GM12878 (cell line): Measurements from ENCODE around the gene GSC2. TPM values are rescaled to one million over a fixed set of nuclear protein-coding genes. Genes with fewer than 3 reads are reported as not detected.
A peak's percentile ranks its signal among the peaks of the same experiment; 100 is the strongest.

Experiments used
- BHLHE40 ChIP-seq, 2 experiments: fragments of 450-650 bp in 1 of 2; IDR thresholded peaks; 2 replicates each; pipeline ENCODE4 v1.6.1; 2011 to 2017; ENCODE audit warnings: low read depth in 2 of 2, borderline replicate concordance in 1 of 2, improper control_type of control experiment in 1 of 2, low read length in 1 of 2, mild to moderate bottlenecking in 1 of 2
- EP300 ChIP-seq, 2 experiments: fragments of 150-350 bp in 1 of 2; IDR thresholded peaks; 2 replicates each; pipeline ENCODE4 v1.6.1; 2011 to 2012; ENCODE audit warnings: low read depth in 2 of 2, low read length in 2 of 2, borderline replicate concordance in 1 of 2, improper control_type of control experiment in 1 of 2, inconsistent platforms in 1 of 2; ENCODE audit not compliant: control insufficient read depth in 1 of 2
- EZH2 ChIP-seq: IDR thresholded peaks from 2 replicates; pipeline ENCODE4 v1.6.1; 2012; ENCODE audit warnings: low read depth, mild to moderate bottlenecking, control low read depth, inconsistent platforms, low read length, borderline replicate concordance; ENCODE audit not compliant: control insufficient read depth
- GABPA ChIP-seq: IDR thresholded peaks from 2 replicates; pipeline ENCODE4 v1.6.1; 2014; ENCODE audit warnings: antibody characterized with exemption, low read depth, mild to moderate bottlenecking, inconsistent platforms
- MXI1 ChIP-seq: fragments of 150-350 bp; IDR thresholded peaks from 2 replicates; pipeline ENCODE4 v1.6.1; 2011; ENCODE audit warnings: low read depth, mild to moderate bottlenecking, inconsistent platforms, low read length, improper control_type of control experiment
- PAX5 ChIP-seq: IDR thresholded peaks from 2 replicates; pipeline ENCODE4 v1.6.1; 2011; ENCODE audit warnings: low read depth, low read length, borderline replicate concordance
- RAD21 ChIP-seq: IDR thresholded peaks from 2 replicates; pipeline ENCODE4 v1.6.1; 2011; ENCODE audit warnings: mild to moderate bottlenecking, low read depth, low read length, moderate library complexity; ENCODE audit not compliant: insufficient read depth
- RELA ChIP-seq: fragments of 450-650 bp; IDR thresholded peaks from 2 replicates; pipeline ENCODE4 v1.8.0; 2014; ENCODE audit warnings: borderline replicate concordance; ENCODE audit not compliant: partially characterized antibody
- SMAD5 ChIP-seq: IDR thresholded peaks from 2 replicates; pipeline ENCODE4 v1.6.1; 2016; ENCODE audit warnings: antibody characterized with exemption, low read depth
- SRF ChIP-seq, 2 experiments: IDR thresholded peaks; 2 replicates each; pipeline ENCODE4 v1.6.1; 2011; ENCODE audit warnings: low read depth in 2 of 2, low read length in 2 of 2, mild to moderate bottlenecking in 1 of 2, moderate library complexity in 1 of 2
- TAF1 ChIP-seq: IDR thresholded peaks from 2 replicates; pipeline ENCODE4 v1.6.1; 2011; ENCODE audit warnings: mild to moderate bottlenecking, low read depth, low read length, borderline replicate concordance
- ZBTB33 ChIP-seq: fragments of 450-650 bp; IDR thresholded peaks from 2 replicates; pipeline ENCODE4 v1.6.1; 2017; ENCODE audit warnings: mild to moderate bottlenecking
- ZNF217 ChIP-seq: fragments of 450-650 bp; IDR thresholded peaks from 2 replicates; pipeline ENCODE4 v1.6.1; 2017; ENCODE audit warnings: antibody characterized with exemption, mild to moderate bottlenecking
- polyA plus RNA-seq, 11 experiments: library from polyadenylated mRNA; depleted of rRNA in 4 of 11; unstranded in 6 of 11; stranded (reverse) in 5 of 11; fragments of >200 nt; fragmentation: Nextera tagmentation in 4 of 11; fragmentation: Illumina TruSeq in 1 of 11; extraction: Ambion mirVana in 4 of 11; extraction: Trizol in 1 of 11; gene quantifications; 1 replicate in 1 of 11; 2 replicates in 10 of 11; pipeline versions ENCODE4 v1.2.1 to v1.2.3, GENCODE V29; 2011 to 2016; ENCODE audit warnings: inconsistent platforms in 2 of 11, missing spikeins in 2 of 11, low read depth in 1 of 11
- total RNA-seq, 4 experiments: library from RNA; depleted of rRNA in 3 of 4; stranded (reverse); fragments of >200 nt in 3 of 4; fragmentation: Illumina TruSeq in 1 of 4; extraction: Trizol in 1 of 4; gene quantifications; 2 replicates each; pipeline versions ENCODE4 v1.2.1 to v1.2.3, GENCODE V29; 2013 to 2021

GSC2 gene
- total and polyA plus RNA-seq, 10 of the 15 experiments (the other 5 are each of a cell fraction or from before 2014, with no cell fraction given): not detected

DNA sequence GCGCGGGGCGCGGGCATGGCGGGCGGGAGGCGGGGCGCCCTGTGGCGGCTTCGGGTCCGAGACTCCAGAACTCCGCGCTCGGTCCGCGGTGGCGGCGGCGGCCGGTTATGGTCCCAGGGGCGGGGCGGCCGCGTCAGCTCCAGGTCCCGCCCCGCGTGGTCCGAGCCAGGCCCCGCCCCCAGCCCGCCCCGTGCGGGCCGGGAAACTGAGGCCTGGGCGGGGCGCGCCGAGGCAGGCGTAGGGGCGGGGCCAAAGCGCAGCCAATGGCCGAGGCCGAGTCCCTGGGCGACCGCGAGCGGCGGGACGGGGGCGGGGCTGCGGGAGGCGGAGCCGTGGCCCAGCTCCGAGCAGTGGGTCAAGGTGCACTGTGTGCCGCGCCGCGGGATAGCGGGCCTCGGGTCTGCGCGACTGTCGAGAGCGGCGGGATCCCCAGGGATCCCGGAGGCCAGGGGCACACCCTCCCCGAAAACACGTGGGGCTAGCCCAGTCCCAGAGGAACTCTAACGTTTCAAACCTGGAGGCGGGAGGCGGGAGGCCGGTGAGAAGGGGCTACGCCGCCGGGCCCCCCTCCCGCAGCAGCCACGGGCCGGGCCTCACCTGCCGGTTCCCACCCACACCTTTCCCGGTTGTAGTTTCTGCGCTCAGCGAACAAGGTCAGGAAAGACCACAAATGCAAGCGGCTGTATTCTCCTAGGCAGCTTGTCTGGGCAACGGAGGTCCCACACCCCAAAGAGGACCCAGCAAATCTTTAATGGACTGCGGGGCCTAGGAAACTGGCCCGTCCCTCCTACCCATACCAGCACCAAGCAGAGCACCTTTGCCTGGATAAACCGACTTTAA, 28.8 kb upstream of the GSC2 start, which contains the start of gene SLC25A1 (continued):
- TF ChIP-seq SRF (IDR thresholded peaks at IDR 0.05; ENCODE audit: low read depth in 2 of 2, low read length in 2 of 2): no peak
- TF ChIP-seq ZBTB33: no peak
- TF ChIP-seq GABPA: no peak
- TF ChIP-seq MXI1: peak; percentile 58; the same call in 1 of the 2 replicates
- no peak for TF ChIP-seq RELA
- no peak for TF ChIP-seq EP300 (IDR thresholded peaks at IDR 0.05; ENCODE audit: borderline replicate concordance in 1 of 2, control insufficient read depth in 1 of 2, low read depth in 2 of 2, low read length in 2 of 2)
- TF ChIP-seq PAX5: no peak
- TF ChIP-seq BHLHE40 (IDR thresholded peaks at IDR 0.05; ENCODE audit: borderline replicate concordance in 1 of 2, low read depth in 2 of 2, low read length in 1 of 2): peak in 1 of 2 experiments; percentile 47; a peak in 1 of 4 replicates
- no peak for TF ChIP-seq RAD21
- TF ChIP-seq SMAD5: no peak
- no peak; the same call in 1 of the 2 replicates for TF ChIP-seq TAF1
- no peak for TF ChIP-seq EZH2
- TF ChIP-seq ZNF217: no peak
